ENCODE measurements around the gene STX8.
A peak's percentile ranks its signal among the peaks of the same experiment; 100 is the strongest.

The STX8 gene

DNA sequence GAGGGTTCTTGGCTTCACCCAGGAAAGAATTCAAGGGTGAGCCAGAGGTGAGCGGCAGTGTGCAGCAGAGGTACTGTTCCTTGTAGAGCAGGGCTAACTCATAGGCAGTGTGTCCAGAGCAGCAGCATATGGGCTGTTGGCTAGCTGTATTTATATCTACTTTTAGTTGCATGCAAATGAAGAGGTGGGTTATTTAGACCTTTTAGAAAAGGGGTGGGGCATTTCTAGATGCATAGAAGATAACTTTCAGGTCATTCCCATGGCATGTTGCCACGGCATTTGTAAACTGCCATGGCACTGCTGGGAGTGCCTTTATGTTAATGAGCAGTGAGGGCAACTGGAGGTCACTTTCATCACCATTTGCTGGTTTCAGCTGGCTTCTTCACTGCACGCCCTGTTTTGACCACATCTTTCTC, 141.0 kb downstream of the STX8 start:
- DNase-seq = no peak

DNA sequence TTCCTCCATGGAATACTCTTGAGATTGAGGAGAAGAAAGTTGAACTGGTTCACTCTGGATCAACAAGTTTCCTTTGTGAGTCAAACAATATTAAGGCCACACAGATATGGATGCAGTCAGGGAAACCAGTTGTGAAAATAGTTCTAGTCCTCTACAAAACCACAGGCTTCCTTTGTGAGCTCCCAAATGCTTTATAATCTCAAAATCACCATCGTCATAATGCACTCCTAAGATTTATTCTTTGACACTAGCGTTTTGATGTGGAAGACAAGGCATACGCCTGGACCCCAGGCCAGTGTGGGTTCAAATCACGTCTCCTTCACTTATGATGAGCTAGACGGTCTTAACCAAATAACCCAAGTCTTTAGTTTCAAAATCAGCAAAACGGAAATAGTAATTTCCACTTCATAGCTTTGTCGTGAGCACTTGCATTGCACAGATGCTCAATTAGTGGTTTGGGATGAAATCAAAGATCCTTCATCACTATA, 142.6 kb downstream of the STX8 start:
- no peak for DNase-seq

DNA sequence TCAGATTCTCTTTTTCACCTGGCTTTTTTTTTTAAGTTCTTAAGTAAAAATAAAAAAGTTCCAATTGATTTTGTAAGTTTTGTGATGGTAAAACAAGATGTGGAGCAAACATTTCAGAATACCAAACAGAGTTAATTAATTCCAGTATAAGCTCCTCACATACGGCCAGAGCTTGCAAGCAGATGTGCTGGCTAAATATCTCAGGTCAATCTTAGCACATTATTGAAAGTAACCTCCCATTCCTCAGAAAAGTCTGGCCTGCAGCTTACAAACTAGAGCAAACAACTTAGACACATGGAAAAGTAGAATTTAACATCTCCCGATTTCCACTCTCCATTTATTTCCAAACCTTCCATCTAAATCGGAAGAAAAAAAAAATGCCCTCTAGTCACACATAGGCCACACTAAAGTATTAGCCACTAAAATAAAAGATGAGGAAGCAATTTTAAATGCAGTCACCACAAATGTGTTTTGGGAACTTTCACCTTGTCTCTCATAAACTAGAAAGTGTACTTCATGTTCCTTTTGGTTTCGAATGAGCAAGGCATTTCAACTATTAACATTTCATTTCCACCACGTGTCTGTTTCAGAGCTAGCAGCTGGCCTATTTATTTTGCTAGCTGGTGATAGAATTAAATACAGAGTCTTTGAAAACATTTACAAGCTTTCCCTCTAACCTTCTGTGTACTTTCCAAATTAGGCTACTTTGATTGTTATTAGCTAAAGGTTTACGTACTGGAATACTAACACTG, 143.3 kb downstream of the STX8 start:
- DNase-seq = no peak

DNA sequence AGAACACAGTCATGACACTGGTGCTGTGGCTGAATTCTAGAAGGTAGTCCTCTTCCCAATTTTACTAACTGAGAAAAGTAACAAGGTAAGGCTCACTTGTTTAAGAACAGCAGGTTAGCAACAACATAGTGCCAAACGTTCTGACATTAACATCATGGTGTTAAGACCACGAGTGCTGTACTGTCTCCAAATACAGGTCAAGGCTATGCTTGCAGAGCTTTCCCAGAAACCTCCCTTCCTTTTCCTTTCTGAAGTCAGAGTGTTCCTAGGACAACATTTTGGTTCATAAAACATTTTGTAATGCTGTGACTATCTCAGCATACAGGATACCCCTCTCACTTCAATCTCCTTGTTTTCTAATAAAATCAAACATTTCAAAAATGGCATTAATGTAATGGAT, 144.0 kb downstream of the STX8 start:
- no peak for DNase-seq

DNA sequence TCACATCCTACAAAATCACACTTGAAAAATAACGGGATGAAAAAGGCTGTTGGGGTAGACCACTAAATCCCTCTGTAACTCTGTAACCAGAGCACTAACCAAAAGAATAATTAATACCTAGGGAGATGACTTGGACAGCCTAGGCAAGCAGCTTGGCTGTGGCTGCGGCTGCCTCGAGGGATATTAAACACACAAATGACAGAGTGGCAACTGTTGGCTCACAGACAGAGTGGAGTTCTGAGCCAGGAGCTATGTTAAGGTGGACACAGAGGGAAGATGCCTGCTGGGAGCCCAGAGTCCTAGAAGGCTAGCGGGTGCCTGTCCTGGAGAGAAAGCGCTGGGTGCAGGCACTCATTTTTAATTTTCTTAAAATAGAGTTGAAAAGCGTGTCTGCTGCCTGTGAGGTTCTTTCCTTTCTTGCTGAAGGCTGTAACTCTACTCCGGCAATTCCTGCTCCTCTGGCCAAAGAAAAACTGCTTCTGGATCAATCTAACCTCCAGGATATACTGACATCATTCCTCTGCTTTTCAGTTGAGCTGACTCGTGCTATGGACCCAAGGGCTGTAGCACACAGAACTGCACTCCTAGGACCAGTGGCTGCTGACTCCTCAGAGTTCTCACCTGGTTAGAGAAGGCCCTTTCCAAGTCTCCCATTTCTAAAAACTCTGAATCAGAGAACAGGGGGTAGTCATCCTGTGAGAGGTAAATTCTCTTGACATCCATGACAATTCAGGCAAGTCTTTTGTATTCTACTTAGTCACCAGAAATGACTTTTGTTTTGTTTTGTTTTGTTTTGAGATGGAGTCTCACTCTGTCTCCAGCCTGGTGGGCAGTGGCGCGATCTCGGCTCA, 147.9 kb downstream of the STX8 start:
- no peak for DNase-seq

DNA sequence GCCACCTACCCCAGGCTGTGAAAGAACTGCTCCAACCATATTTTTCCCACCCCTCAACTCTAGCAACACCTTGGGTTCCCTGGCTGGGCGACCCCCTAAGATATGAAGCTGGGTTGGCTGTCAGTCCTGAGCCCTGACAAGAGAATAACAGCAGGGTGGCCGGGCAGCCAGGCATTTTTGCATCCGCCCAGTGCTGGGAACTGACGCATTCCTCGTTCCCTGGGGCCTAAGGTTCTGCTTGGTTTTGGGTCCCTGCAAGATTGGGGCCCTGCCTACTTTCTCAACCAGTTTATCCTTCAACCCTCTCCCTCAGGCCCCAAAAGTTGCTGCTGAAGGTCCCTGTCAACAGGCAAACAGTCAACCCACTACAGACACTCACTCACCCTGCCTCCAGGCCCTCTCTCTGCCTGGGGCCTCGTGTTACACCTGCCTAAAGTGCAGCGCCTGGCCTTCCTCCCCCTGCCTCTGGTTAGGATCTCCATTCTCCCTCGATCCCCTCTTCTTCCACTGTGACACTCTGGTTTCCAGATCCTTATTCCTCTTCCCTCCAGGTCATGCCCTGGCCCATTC, 151.5 kb downstream of the STX8 start:
- no peak for DNase-seq

DNA sequence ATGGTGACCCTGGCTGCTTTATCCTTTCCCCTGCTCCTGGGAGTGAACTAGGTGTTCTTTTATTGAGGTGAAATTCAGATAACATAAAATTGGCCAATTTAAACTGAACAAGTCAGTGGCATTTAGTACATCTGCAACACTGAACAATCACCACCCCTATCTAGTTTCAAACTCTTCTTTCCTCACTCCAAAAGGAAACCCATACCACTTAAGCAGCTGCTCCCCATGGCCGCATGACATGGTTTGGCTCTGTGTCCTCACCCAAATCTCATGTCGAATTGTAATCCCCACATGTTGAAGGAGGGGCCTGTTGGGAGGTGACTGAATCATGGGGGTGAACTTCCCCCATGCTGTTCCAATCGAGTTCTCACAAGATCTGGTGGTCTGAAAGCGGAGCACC, 154.1 kb downstream of the STX8 start:
- DNase-seq = no peak

DNA sequence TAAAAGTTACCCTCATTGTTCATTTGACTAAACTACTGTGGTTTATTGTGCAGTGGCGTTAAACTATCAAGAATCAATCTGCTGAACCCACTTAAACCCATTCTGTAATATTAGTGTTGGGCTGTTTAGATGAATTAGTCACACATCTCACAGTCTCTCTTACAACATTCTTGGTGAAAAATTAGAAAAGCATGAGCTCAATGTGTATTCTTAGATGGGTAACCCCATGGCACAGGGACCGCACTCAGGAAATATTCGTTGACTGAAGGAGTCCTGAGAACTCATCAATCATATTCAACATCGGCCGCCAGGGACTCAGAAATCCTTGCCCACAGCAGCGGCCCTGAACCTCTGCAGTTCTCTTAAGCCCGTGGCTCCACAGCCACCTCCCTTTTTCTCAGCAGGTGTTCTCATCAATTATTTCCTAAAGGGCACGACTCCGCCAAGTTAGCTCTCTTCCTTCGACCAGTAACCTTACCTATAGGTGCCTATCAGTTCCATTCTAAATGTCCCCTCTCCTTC, 155.6 kb downstream of the STX8 start:
- no peak for DNase-seq

DNA sequence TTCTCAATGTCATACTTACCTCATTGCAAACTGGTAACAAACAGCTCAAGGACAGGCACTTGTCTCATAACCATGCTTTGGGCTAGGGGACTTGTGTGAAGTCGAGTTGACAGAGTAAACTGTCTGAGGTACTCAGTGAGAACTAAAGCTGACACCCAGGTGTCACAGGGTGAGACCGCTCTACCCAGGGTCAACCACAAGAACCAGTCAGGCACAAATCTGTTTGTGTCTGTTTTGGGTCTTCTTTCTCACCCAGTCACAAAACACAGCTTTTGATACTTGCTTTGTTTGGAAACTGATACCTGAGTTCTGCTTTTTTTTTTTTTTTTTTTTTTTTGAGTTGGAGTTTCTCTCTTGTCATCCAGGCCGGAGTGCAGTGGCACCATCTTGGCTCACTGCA, 161.1 kb downstream of the STX8 start:
- DNase-seq = no peak

DNA sequence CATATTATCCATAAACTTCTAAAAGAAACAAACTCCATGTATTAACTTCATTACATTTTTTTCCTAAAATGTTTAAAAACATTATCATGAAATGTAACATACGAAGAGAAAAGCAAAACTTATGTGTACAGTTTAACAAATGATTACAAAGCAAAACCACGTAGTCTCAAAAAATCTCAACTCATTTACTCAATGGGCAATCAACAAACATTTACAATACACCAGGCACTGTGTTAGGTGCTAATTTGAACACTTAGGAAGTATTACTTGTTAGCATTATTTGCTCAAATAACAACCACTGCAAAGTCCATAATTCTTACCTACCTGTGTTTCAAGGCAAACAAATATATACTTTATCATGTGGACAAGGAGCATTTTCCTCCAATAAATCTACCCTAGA, 164.9 kb downstream of the STX8 start:
- DNase-seq = no peak

DNA sequence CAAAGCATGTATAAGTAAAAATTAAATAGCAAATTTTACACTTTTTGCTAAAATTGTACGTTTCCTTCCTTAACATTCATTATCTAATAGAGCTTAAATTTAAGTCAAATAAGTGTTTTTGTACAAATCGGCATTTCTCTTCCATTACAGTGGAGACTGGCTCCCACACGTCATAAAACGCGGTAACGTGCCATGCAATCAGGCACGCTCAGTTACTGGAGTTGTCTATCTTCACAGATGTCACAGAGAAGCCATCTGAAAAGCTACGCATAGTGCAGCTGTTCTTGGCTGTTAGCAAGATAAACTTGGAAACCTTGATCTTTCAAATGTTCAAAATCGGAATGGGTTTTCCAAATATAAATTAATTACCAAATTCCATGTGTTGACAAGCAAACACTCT, 165.3 kb downstream of the STX8 start:
- DNase-seq = no peak

DNA sequence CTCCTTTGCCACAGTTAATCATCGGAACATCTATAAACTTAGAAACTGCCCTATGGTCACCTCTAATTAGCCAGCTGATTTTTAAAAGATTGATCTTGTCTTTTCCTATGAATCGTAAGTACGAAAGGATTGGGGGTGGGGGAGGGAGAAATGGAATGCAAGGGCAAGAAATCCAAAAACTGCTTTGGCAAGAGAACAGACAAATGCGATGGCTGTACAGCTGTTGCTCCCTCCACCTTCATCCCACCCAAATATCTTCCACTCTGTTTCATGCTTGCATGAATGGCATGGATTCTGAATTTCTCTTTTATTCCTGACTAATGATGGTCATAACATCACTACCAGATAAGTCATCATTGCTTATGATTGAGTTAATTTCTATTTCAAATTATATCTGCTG, 165.7 kb downstream of the STX8 start:
- no peak for DNase-seq

DNA sequence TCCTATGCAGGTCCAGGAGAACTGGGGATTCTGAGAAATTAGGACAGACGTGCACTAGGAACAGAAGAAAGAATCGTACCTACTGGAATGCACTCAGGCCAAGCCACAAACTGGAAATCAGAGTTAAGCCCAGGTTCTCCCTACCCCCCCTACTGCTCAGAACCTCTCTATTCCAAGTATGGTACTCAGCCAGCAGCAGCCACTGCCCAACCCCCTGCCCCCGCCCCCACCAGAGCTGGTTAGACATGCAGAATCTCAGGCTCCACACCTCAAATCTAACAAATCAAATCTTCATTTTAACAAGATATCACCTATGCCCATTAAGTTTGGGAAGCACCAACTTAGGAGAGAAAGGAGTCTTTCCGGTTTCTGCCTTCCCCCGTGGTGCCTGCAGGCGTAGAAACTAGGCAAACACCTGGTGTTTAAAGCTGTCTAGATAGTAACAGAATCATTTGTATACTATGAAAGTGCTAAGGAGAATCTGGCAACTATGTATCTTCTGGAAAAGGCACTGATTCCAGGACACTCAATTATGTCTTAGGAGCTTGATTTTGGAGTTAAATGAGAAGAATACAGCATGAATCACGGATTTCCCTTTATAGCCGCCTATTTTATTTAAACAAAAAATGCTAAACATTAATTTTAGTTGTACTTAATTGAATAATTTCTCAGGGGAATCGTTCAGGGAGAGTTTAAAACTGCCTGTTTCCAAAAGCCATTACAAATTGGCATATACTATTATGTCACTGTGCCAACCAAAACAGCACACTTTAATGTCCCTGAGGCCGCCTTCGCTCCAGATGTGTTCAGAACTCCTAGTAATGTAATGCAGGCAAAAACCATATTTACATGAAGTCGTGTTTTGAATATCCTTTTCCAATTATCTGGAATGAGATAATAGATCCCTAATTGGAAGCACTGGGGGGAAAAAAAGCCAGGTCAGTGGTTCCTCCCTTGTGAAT, 166.5 kb downstream of the STX8 start:
- DNase-seq = no peak

DNA sequence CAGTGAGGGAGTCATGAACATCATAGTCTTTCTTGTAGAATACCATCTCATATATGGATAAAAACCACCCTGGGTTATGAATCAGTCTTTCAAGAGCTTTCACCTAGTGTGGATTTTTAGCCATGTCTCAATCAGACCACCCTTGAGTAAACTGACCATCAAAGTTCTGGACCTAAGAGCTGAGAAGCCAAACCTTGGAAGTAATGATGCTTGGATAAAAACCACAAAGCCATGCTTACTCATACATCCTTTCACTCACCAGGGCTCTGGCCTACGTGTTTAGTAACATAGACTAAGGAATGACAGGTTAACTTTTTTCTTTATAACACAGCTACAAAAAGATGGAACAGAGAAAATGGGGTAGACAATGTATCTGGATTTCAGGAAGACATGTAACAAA, 167.2 kb downstream of the STX8 start:
- DNase-seq = peak; percentile 22

DNA sequence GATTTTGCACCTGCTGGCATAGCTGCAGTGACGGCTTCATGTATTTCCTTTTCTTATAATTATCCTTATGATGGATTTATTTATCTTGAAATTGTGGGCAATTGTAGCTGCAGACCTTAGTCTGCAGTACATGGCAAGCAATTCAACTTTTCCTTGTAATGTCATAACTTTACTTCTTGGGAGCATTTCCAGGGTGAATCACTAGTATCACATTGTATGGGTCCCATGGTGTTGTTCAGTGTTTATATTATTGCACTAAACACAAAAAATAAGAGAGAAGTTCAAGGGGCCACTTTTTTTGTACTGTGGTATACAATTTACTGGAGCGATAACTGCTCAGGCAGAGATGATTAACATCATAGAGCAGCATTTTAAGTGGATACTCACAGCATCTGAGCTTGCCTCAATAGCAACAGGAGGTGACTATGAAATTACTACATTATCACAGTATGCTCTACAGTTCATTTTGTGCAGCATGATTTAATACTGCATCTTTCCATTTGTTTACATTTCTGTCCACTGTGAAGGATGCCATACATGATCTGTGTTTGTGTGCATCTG, 169.5 kb downstream of the STX8 start:
- no peak for DNase-seq

DNA sequence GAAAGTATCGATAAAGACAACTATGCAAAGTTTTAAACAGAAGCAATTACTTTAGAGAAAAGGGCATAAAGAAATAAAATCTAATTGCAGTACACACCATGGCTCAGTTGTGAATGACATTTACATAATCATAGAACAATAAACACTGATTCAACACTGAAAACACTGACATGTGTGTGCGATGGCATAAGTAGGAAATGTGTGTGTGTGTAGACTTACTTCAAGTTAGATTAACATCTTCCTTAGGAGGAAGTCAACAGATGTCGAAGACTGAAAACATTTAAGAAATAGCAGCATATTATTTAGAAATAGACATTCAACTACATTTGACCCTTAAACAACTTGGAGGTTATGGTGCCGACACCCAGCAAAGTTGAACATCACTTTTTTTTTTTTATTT, 172.4 kb downstream of the STX8 start:
- DNase-seq = no peak

DNA sequence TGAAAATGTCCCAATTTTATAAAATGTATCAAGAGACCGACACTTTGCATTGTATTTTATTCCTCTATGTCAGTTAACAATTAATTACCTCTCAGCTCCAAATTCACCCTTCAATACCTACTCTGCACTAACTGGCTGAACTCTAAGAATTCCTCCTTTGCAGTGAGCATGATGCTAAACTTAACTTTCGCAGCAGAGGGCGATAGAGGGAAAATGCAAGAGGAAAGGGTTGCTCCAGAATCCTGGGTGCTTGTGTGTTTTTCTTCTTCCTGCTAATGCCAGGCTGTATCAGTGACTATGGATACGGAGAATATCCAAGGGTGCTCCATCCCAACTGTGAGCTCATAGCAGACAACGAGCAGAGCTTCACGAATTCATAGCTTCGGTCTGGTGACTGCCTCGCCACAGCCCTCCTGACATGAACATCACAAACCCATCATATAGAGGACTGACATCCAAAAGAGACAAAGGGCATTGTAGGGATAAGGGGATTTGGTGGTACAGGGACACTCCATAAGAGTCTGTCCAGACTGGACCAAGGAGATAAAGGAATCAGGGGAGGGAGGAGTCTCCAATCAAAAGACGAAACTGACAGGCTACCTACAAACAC, 172.9 kb downstream of the STX8 start:
- DNase-seq = peak; percentile 40

DNA sequence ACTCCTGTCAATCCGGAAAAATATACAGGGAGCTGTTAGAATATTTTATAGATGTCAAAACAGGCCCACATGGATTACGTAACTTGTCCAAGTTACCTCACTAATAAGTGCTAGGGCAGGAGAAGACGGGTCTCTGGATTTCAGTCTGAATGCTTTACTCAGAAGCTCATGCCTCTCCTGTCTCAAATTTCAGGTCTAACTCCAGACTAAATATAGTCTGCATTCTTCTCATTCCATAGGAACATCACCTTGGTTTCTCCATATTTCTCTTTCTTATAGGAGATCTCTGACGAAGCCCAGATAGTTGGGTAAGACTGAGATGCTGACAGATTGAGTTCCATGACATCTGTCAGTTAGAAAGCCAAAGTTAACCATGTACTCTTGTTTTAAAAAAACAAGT, 174.2 kb downstream of the STX8 start:
- peak; percentile 17 for DNase-seq

DNA sequence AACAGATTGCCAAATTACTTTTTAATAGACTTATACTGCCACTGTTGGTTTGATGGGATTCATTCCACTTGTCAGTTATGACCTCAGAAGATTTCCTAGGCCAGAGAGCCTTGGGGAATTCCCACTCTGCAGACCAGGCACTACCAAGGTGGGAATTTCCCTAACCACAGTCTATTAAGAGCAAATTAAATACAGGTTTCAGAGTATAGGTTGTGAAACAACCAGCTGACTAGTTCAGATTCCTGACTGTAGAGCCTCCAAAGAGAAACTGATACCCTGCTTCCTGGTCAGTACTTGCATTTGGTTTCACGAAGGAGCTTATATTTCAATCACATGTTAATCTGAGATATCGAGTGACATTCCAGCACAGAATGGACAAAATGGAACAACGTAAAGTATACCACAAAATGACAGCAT, 186.5 kb downstream of the STX8 start:
- peak; percentile 81 for DNase-seq

DNA sequence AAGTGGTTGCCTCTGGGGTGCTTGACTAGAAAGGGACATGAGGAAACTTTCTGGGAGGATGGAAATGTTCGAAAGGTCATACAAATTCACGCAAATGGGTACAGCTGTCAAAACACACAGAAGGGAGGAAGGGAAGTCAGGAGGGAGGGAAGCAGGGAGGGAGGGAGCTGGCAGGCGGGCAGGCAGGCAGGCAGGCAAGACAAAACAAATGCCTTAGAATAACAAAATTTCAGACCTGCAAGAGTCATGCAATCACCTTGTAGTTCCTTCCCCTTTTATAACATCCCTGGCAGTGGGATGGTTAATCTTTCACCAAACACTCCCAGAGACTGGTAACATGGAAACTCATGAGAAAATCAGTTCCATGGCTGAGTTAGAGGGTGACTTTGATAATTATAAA, 189.2 kb downstream of the STX8 start:
- no peak for DNase-seq

DNA sequence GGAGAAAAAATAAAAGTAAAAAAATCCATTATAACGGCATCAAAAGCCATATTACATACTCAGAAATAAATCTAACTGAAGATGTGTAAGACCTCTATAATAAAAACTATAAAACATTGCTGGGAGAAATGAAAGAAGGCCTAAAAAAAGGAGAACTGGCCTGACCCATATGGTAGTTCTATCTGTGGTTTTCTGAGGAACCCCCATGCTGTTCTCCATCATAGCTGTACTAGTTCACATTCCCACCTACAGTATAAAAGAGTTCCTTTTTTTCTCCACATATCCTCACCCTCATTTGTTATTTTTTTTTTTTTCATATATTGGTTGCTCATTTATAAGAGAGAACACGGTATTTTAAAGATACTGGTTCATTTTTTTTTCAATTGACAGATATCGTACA, 191.8 kb downstream of the STX8 start:
- no peak for DNase-seq

DNA sequence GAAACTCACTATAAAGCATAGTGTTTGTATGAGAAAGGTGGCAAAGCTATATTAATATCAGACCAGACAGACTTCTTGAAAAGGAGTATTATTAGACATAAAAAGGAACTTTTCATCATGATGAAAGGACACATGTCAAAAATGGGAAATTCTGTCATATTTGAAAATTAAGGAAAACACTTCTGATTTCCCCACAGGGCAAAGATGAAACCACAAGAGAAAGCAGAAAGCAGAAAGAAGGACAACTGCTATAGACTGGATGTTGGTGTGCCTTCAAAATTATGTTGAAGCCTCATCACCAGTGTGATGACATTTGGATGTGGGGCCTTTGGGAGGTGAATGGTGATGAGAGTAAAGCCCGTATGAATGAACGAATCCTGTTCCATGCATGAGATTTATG, 193.0 kb downstream of the STX8 start:
- no peak for DNase-seq

Measured in EL (cell line).